Psoas muscle (tissue), 8 donors: ENCODE data around the gene PRKN. TPM values are rescaled to one million over a fixed set of nuclear protein-coding genes. Genes with fewer than 3 reads are reported as not detected.

Experiments used
- ATAC-seq, 4 donors: fragments of 200-7000 bp; cut with Tn5 transposase; one replicate each; pipeline ENCODE4 v1.9.1; 2020; ENCODE audit warnings: moderate library complexity in 3 of 4, mild to moderate bottlenecking in 2 of 4
- DNase-seq, 2 donors: peaks; one replicate each; pipeline ENCODE4 v3.0.0-alpha.2; 2020
- H3K27ac ChIP-seq: fragments of 200-600 bp; one replicate; pipeline ENCODE4 v1.8.0; 2022
- H3K27me3 ChIP-seq, 3 donors: fragments of 200-600 bp in 1 of 3; one replicate each; pipeline versions ENCODE4 v1.6.1 to v1.8.0; 2013 to 2022; ENCODE audit warnings: low read length in 2 of 3, mild to moderate bottlenecking in 2 of 3, moderate library complexity in 1 of 3; ENCODE audit not compliant: insufficient read depth in 3 of 3
- H3K36me3 ChIP-seq, 2 donors: fragments of 200-600 bp in 1 of 2; one replicate each; pipeline versions ENCODE4 v1.6.1 to v1.8.0; 2013 to 2022; ENCODE audit warnings: low read depth in 1 of 2, mild to moderate bottlenecking in 1 of 2, moderate library complexity in 1 of 2; ENCODE audit not compliant: insufficient read depth in 1 of 2
- H3K4me1 ChIP-seq: fragments of 200-600 bp; one replicate; pipeline ENCODE4 v1.8.0; 2022
- H3K4me3 ChIP-seq: fragments of 200-600 bp; one replicate; pipeline ENCODE4 v1.8.0; 2022; ENCODE audit warnings: mild to moderate bottlenecking
- H3K9me3 ChIP-seq: fragments of 200-600 bp; one replicate; pipeline ENCODE4 v1.8.0; 2022
- WGBS, 3 donors: extraction: QIAGEN DNeasy Blood & Tissue Kit; methylation state at CpG; one replicate each; pipeline versions ENCODE4 v1.1.6 to v1.1.7; 2013; 5-methylcytosine and 5-hydroxymethylcytosine counted together
- intact Hi-C, 2 donors: fragments of 100-400 bp; cut with DNase I; formaldehyde crosslinking; loops; one replicate each; pipeline versions ENCODE4 v1.11.0 to v1.14.2; 2022
- polyA plus RNA-seq, 3 donors: library from polyadenylated mRNA; stranded (reverse); fragments of 200-250 nt; gene quantifications; one replicate each; pipeline ENCODE4 v1.2.3, GENCODE V29; 2013
- total RNA-seq, 4 donors: library from RNA; stranded (reverse); fragmentation: NEBNext Ultra II Directional in 2 of 4; extraction: Animal tissue kit (Norgen Biotek cat#: 25700) in 2 of 4; gene quantifications; one replicate each; pipeline versions ENCODE4 v1.2.1 to v1.2.4, GENCODE V29; 2021 to 2023
- TF ChIP-seq, protein P1 (sequence below): fragments of 200-600 bp; IDR thresholded peaks from one replicate; pipeline ENCODE4 v1.8.0; 2022; ENCODE audit warnings: antibody characterized with exemption
- donor health status: healthy with polysubstance abuse.
- donor health status: DM: no; HTN: no; CAD: no; lungs with moderate emphysema.
- donor health status: Bipolar disorder and iron deficiency.
- donor health status: healthy.
- donor health status: DM: yes; HTN: yes; CAD: no.
- donor health status: DM: no; HTN: no; CAD: no.
- donor health status: DM: no; HTN: no; CAD: no.
- donor health status: DM: yes; HTN: yes; CAD: no.

PRKN gene
- total and polyA plus RNA-seq, 7 donors = 1.5 to 19.5 (median 11.7) TPM

GRCh38 chr6:161458201-161458951 is 1269.2 kb downstream of the PRKN start:
- 60 to 64% (median 61%) methylated on average over 12 of the region's 12 CpGs for WGBS, 3 donors
- no peaks in the 10 kb centered on the region for H3K9me3 ChIP-seq
- H3K36me3 ChIP-seq = no peaks in the 10 kb centered on the region
- H3K27ac ChIP-seq = no peak overlapping the region
- TF ChIP-seq, protein P1, sequence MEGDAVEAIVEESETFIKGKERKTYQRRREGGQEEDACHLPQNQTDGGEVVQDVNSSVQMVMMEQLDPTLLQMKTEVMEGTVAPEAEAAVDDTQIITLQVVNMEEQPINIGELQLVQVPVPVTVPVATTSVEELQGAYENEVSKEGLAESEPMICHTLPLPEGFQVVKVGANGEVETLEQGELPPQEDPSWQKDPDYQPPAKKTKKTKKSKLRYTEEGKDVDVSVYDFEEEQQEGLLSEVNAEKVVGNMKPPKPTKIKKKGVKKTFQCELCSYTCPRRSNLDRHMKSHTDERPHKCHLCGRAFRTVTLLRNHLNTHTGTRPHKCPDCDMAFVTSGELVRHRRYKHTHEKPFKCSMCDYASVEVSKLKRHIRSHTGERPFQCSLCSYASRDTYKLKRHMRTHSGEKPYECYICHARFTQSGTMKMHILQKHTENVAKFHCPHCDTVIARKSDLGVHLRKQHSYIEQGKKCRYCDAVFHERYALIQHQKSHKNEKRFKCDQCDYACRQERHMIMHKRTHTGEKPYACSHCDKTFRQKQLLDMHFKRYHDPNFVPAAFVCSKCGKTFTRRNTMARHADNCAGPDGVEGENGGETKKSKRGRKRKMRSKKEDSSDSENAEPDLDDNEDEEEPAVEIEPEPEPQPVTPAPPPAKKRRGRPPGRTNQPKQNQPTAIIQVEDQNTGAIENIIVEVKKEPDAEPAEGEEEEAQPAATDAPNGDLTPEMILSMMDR = no peak
- no peak overlapping the region for H3K4me3 ChIP-seq
- no peak for DNase-seq
- intact Hi-C loops = no loop called here
- no peaks in the 10 kb centered on the region for H3K4me1 ChIP-seq
- ATAC-seq = no peak
- H3K27me3 ChIP-seq = no peaks in the 10 kb centered on the region

DNA sequence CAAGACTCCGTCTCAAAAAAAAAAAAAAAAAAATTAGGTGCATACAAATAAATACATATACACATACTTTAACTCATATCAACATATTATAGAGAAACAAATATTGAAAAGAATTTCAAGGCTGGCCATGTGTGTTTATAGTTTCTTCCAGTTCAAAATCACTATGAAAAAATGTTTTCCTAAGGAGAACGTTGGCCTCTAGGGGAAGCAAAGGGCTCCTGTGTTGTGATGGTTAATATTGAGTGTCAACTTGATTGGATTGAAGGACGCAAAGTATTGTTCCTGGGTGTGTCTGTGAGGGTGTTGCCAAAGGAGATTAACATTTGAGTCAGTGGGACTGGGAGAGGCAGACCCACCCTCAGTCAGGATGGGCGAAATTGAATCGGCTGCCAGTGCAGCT is 1271.7 kb downstream of the PRKN start:
- intact Hi-C loops = no loop called here
- Histone ChIP-seq H3K36me3 (no peaks in the 10 kb centered on the region), H3K4me1 (no peaks in the 10 kb centered on the region), H3K27ac (no peak overlapping the region), H3K9me3 (no peaks in the 10 kb centered on the region), H3K27me3 (no peaks in the 10 kb centered on the region), H3K4me3 (no peak overlapping the region)
- DNase-seq (no peak), ATAC-seq (no peak)
- TF ChIP-seq, protein P1 = no peak
- WGBS, 3 donors = 89 to 96% (median 90%) methylated on average over 5 of the region's 5 CpGs

- H3K4me1 ChIP-seq = no peaks in the 10 kb centered on the region
- ATAC-seq (no peak), DNase-seq (no peak)
- TF ChIP-seq, protein P1 = no peak
- intact Hi-C loops = no loop called here
- 81 to 85% (median 84%) methylated on average over 4 of the region's 4 CpGs for WGBS, 3 donors
- H3K27ac ChIP-seq = no peak overlapping the region
- H3K36me3 ChIP-seq = no peaks in the 10 kb centered on the region
- H3K4me3 ChIP-seq = no peak overlapping the region
- no peaks in the 10 kb centered on the region for H3K27me3 ChIP-seq
- H3K9me3 ChIP-seq = no peaks in the 10 kb centered on the region
These were observed 1274.0 kb downstream of the PRKN start for GRCh38 chr6:161453558-161453957.

- Histone ChIP-seq H3K4me3 (no peak overlapping the region), H3K36me3 (no peaks in the 10 kb centered on the region), H3K9me3 (no peaks in the 10 kb centered on the region), H3K4me1 (no peaks in the 10 kb centered on the region), H3K27ac (no peak overlapping the region), H3K27me3 (no peaks in the 10 kb centered on the region)
- no peak for ATAC-seq
- 94 to 100% (median 98%) methylated on average over 3 of the region's 3 CpGs for WGBS, 3 donors
- TF ChIP-seq, protein P1 = no peak
- intact Hi-C loops = no loop called here
- DNase-seq = no peak
These were observed 1275.3 kb downstream of the PRKN start for GRCh38 chr6:161452241-161452640.

DNA sequence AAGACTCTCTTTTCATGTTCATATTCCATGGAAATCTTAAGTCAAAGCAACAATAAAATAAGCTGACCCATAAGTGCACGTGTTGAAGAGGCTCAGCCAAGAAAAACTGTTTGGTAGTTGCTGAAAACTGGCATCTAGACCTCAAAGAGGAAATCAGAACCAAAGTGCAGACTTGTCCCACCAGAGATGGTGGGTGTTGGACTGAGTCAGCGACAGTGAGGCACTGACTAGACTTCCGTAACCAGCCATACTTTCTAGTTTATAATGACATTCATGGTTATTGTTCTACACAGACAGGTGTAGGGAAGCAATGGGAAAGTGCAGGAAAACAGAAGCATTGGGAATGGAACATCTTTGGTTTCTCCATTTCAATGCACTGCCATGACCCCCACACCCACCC is 1278.0 kb downstream of the PRKN start:
- no peaks in the 10 kb centered on the region for H3K36me3 ChIP-seq
- intact Hi-C loops = loop anchor here in 1 of 2 donors (5.0 kb wide), 1 partner anchor 33 kb away; no protein-coding TSS in a partner anchor
- 85 to 89% (median 88%) methylated on average over 3 of the region's 3 CpGs for WGBS, 3 donors

More for the DNA sequence above, 1278.0 kb downstream of the PRKN start:
- TF ChIP-seq, protein P1 = no peak
- peaks cover 8% of the 10 kb centered on the region for H3K4me1 ChIP-seq
- no peak overlapping the region for H3K4me3 ChIP-seq
- H3K27me3 ChIP-seq = no peaks in the 10 kb centered on the region
- ATAC-seq (no peak), DNase-seq (no peak)
- no peaks in the 10 kb centered on the region for H3K9me3 ChIP-seq
- H3K27ac ChIP-seq = no peak overlapping the region
